Measurements from ENCODE around the gene AK4.
A peak's percentile ranks its signal among the peaks of the same experiment; 100 is the strongest.

Gene AK4

DNA sequence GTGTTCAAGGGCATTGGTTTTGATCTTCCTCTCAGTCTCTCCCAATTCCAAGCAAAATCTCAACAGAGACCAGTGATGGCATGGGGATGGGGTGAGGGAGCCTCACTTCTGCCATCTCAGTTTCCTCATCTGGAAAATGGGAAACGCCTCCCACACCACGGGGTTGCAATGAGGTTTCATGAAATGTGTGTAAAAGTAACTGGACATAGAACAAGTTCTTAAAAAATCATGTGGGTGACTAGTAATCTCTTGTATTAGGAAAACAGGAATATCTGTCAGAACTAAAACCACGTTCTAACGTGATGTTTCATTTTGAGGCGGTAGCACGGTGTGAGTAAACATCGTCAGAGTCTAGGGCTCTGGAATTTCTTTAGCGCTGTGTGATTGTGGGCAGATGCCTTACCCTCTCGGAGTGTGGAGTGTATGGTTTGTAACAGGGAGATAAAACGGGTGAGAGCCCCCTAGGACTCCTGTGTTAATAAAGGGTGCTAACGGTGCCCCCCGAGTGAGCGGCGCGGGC is 105.9 kb downstream of the AK4 start:
- no peak for DNase-seq

DNA sequence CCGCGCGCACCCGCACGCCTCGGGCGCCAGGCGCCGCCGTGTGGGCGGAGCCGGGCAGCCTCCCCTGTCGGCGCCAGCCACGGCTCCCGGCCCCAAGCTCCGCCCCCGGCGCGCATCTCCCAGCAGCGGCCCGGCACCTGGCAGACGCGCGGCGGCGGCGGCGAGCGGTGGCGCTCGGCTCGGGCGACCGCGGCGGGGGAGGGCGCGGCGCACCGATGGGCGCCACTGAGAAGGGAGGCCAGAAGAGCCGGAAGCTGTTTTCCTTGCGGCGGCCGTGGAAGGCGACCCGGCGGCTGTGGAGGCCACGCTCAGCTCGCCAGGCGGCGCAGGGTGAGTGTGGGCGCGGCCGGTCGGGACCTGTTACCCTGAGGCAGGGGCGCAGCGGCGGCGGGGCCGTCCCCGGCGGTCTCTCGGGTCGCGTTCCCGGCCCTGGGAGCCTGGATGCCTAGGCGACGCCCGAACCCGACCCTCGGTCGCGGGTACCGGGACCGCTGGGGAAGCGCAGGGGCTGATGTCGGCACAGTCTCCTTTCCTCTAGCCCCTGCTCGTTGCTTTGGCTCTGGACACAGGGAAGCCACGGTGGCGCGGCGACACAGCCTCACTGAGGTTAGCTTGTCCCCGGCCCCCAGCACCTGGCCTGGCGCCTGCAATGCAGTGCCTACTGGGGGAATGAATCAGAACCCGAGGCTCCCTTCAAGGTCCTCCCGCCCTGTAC is 106.5 kb downstream of the AK4 start:
- DNase-seq: peak; percentile 68

DNA sequence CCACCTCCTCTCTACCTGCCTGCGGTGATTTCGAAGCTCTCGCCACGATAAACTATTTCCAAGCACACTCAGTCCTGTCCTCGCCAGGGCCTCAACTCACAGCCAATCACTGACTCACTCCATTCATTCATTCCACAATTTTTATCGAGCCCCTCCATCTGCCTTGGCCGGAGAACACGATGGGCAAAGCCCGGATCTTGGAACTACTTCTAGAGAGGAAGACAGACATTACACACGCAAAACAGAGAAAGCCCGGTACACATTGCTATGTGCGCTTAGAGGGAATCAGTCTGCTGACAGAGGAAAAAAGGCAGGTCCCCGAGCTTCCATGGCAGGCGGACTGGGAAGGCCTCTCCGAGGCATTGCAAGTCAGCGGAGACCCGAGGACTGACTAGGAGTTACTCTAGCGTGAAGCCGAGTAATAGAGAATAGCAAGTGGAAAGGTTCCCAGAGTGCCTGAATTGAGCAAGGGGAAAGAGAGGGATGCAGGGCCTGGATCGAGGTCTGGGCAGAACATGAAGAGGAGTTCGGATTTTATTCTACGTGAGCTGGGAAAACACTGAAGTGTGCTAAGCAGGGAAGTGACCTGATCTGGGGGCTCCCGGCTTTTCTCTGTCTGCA is 107.1 kb downstream of the AK4 start:
- no peak for DNase-seq

DNA sequence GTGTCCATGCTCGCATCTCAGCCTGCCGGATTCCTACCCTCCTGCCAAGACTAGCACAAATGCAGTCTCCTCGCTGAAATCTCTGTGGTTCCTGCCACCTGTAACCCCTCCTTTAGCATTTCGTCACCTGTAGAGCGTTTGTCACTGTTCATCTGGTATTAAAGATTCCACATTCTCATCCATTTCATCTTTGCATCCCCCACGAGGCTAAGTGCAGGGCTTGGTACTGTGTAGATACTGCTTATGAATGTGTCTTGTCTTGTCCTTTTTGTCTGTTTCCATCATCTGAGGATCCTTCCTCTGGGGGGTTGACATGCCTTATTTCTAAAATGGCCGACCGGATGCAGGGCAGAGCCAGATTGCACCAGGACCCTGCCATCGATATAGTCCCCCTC is 107.7 kb downstream of the AK4 start:
- no peak for DNase-seq

DNA sequence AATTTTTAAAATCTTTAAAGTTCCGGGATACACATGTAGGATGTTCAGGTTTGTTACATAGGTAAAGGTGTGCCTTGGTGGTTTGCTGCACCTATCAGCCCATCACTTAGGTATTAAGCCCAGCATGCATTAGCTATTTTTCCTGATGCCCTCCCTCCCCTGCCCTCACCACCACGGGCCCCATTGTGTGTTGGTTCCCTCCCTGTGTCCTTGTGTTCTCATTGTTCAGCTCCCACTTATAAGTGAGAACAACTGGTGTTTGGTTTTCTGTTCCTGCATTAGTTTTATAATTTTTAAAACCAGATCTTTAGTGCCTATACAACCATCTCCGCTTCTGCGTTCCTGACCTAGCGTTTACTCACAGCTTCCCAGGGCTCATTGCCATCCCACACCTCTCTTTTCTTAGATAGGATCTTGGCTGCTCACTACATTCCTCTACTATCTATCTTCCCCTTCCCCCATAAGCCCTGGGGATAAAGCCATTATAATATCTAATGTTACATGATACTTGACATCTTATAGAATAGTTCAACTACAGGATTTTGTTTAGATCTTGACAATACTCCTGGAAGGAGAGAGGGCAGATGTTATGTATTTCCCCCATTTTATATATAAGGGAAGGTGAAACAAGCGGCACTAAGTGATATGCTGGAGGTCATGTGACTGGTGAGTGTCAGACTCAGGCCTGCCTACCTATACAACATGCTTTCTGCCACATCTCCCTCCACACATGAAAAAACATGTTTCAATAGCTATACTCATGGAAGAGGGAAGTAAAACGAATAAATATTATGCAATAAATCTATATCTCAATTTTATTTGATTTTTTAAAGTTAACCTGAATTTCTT is 109.1 kb downstream of the AK4 start:
- no peak for DNase-seq

- DNase-seq: no peak
These were observed 110.1 kb downstream of the AK4 start for GRCh38 chr1:65258106-65258505.

- DNase-seq: no peak
These were observed 111.8 kb downstream of the AK4 start for GRCh38 chr1:65259816-65260215.

GRCh38 chr1:65260851-65261473 is 113.0 kb downstream of the AK4 start:
- DNase-seq: no peak

- DNase-seq: no peak
These were observed 115.3 kb downstream of the AK4 start for GRCh38 chr1:65263286-65263685.

- no peak for DNase-seq
These were observed 116.4 kb downstream of the AK4 start for GRCh38 chr1:65264197-65264929.

- no peak for DNase-seq
These were observed 117.3 kb downstream of the AK4 start for GRCh38 chr1:65265296-65265650.

DNA sequence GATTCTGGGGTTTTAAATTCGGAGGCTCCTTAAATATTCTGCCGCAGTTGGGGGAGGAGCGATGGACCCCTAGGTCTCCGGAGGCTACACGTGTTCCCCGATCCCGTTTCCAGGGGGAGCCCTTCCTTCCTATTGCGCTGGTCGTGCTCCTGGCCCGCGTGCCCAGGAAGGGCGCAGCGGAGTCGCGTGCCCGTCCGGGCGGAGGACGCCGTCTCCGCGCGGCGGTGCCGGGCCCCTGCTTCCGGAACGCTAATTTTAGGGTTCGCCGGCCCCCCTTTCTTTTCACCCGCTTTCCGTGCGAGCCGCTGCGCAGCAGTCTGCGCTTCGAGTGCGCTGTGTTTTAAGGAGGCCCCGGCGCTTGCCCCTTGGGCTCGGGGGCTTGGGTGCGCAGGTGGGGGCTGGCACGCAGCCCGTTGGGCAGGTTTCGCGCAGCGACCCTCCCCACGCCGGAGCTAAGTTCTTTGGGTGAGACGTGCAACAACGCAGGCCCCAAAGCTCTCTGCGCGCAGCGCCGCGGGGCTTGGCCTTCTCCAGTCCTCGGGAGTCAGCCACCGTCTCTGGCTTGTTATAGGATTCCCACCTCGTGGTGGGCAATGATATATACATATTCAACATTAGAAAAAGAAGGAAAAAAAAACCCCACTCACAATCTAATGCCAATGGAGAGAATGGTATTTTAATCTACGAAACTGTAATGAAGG is 117.8 kb downstream of the AK4 start:
- peak; percentile 3 for DNase-seq

DNA sequence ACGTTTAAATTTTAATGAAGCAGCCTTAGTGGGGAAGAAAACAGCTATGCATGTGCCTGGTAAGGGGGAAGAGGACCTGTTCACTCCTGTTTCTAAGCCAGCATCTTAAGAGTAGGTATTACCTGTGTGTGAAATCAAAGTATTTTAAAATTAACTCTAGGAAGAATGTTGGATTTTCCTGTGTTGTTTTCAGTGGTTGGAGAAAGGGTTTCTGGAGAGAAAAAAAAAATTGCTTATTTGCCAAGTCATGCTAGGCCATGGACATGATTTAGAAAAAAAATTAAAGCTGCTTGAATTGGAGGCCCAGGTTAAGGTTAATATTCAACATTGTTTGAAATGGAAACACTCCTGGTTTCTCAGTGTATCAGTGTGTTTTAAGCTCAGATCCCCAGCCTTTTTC is 118.5 kb downstream of the AK4 start:
- no peak for DNase-seq

GRCh38 chr1:65267271-65267670 is 119.3 kb downstream of the AK4 start:
- no peak for DNase-seq

GRCh38 chr1:65267683-65268082 is 119.7 kb downstream of the AK4 start:
- DNase-seq: no peak

DNA sequence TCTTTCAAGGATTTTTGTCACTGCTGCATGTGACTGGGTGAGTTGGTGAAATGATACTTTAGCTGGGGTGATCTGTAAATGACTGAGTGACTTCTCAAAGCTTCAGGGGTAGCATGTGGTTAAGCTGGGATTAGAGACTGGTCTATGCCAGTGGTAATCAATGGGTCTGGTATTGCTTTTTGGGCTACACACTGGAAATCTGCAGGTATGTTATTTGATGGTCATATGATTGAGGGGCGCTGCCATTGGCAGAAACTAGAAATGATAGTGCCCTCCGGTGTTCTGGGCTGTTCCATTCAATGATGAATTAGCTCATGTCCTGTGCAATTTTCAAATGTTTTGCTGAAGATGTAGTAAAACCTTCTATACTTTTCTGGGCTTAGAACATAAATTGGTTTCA is 121.6 kb downstream of the AK4 start:
- DNase-seq: no peak

- no peak for DNase-seq
These were observed 128.4 kb downstream of the AK4 start for GRCh38 chr1:65276197-65276939.

GRCh38 chr1:65277605-65278347 is 129.8 kb downstream of the AK4 start:
- no peak for DNase-seq

GRCh38 chr1:65278376-65279069 is 130.5 kb downstream of the AK4 start:
- no peak for DNase-seq
